CD14-positive monocyte (primary cell): ENCODE measurements around the gene C12orf43. TPM values are rescaled to one million over a fixed set of nuclear protein-coding genes. Genes with fewer than 3 reads are reported as not detected.

ENCODE experiments used
- DNase-seq, 3 donors: peaks; one replicate each; pipeline ENCODE4 v3.0.0-alpha.2; 2011 to 2022
- H2AFZ ChIP-seq: 2 replicates; pipeline ENCODE4 v1.6.0; 2012; ENCODE audit warnings: mild to moderate bottlenecking, low read depth, low read length, inconsistent platforms; ENCODE audit not compliant: insufficient read depth, poor library complexity, severe bottlenecking
- H3K27ac ChIP-seq, 2 donors: 1 replicate in 1 of 2; 2 replicates in 1 of 2; pipeline ENCODE4 v1.5.1; 2012 to 2013; ENCODE audit warnings: low read length in 2 of 2, control low read depth in 1 of 2, inconsistent platforms in 1 of 2, low read depth in 1 of 2, mild to moderate bottlenecking in 1 of 2
- H3K27me3 ChIP-seq, 2 donors: one replicate each; pipeline versions ENCODE4 v1.6.0 to v1.6.1; 2011 to 2013; ENCODE audit warnings: low read length in 2 of 2; ENCODE audit not compliant: control insufficient read depth in 2 of 2, insufficient read depth in 2 of 2
- H3K36me3 ChIP-seq, 2 donors: replicated peaks in 1 of 2; 1 replicate in 1 of 2; 2 replicates in 1 of 2; pipeline versions ENCODE4 v1.5.1 to v1.6.1; 2012 to 2013; ENCODE audit warnings: low read length in 2 of 2, control low read depth in 1 of 2, inconsistent platforms in 1 of 2, mild to moderate bottlenecking in 1 of 2; ENCODE audit not compliant: insufficient read depth in 2 of 2, control insufficient read depth in 1 of 2
- H3K4me1 ChIP-seq, 2 donors: 1 replicate in 1 of 2; 2 replicates in 1 of 2; pipeline versions ENCODE4 v1.5.1 to v1.6.1; 2012 to 2013; ENCODE audit warnings: low read length in 2 of 2, control low read depth in 1 of 2, inconsistent platforms in 1 of 2, mild to moderate bottlenecking in 1 of 2, moderate library complexity in 1 of 2; ENCODE audit not compliant: insufficient read depth in 2 of 2, control insufficient read depth in 1 of 2
- H3K4me2 ChIP-seq: replicated peaks from 2 replicates; pipeline ENCODE3; 2012; ENCODE audit warnings: low read length, moderate library complexity, mild to moderate bottlenecking; ENCODE audit not compliant: poor library complexity, severe bottlenecking; ENCODE audit errors: extremely low read depth
- H3K4me3 ChIP-seq, 3 experiments: fragments of 200-600 bp in 1 of 3; sonication (generic) in 1 of 3; replicated peaks in 1 of 3; 1 replicate in 2 of 3; 2 replicates in 1 of 3; pipeline ENCODE4 v1.5.1; 2011 to 2013; ENCODE audit warnings: low read length in 3 of 3, mild to moderate bottlenecking in 3 of 3, control low read depth in 2 of 3, low read depth in 2 of 3, inconsistent platforms in 1 of 3, moderate library complexity in 1 of 3
- H3K79me2 ChIP-seq: 2 replicates; pipeline ENCODE4 v1.6.0; 2012; ENCODE audit warnings: mild to moderate bottlenecking, control low read depth, inconsistent platforms, low read length, moderate library complexity; ENCODE audit not compliant: insufficient read depth
- H3K9ac ChIP-seq: 2 replicates; pipeline ENCODE4 v1.6.0; 2017; ENCODE audit warnings: low read length, mild to moderate bottlenecking; ENCODE audit not compliant: insufficient read depth, poor library complexity, severe bottlenecking
- H3K9me3 ChIP-seq, 2 donors: replicated peaks in 1 of 2; 1 replicate in 1 of 2; 2 replicates in 1 of 2; pipeline versions ENCODE4 v1.5.1 to v1.6.1; 2012 to 2013; ENCODE audit warnings: low read length in 2 of 2, control low read depth in 1 of 2; ENCODE audit not compliant: control insufficient read depth in 1 of 2, insufficient read depth in 1 of 2
- H4K20me1 ChIP-seq: 2 replicates; pipeline ENCODE4 v1.6.0; 2012; ENCODE audit warnings: mild to moderate bottlenecking, low read length, control low read depth, moderate library complexity; ENCODE audit not compliant: insufficient read depth
- H3K27ac Mint-ChIP-seq, 7 donors: one replicate each; pipeline ENCODE4 v1.8.0; 2020; ENCODE audit warnings: mild to moderate bottlenecking in 7 of 7, mixed read lengths in 7 of 7, moderate library complexity in 6 of 7, inconsistent platforms in 2 of 7
- H3K27me3 Mint-ChIP-seq, 3 donors: one replicate each; pipeline ENCODE4 v1.8.0; 2021 to 2022; ENCODE audit warnings: low read depth in 3 of 3, mild to moderate bottlenecking in 3 of 3, mixed read lengths in 3 of 3, moderate library complexity in 3 of 3, inconsistent platforms in 1 of 3
- H3K36me3 Mint-ChIP-seq, 2 donors: one replicate each; pipeline ENCODE4 v1.8.0; 2020; ENCODE audit warnings: mixed read lengths in 2 of 2, inconsistent platforms in 1 of 2, mild to moderate bottlenecking in 1 of 2
- H3K4me1 Mint-ChIP-seq: one replicate; pipeline ENCODE4 v1.8.0; 2020; ENCODE audit warnings: mild to moderate bottlenecking, mixed read lengths
- H3K4me3 Mint-ChIP-seq, 2 donors: one replicate each; pipeline ENCODE4 v1.8.0; 2020; ENCODE audit warnings: mild to moderate bottlenecking in 2 of 2, mixed read lengths in 2 of 2, moderate library complexity in 1 of 2
- H3K9me3 Mint-ChIP-seq, 7 donors: one replicate each; pipeline ENCODE4 v1.8.0; 2020 to 2022; ENCODE audit warnings: mixed read lengths in 7 of 7, mild to moderate bottlenecking in 6 of 7, moderate library complexity in 6 of 7, inconsistent platforms in 2 of 7
- WGBS: methylation state at CpG from one replicate; pipeline ENCODE4 v1.1.5; 2013; ENCODE audit warnings: missing lambda C conversion rate; ENCODE audit not compliant: insufficient coverage; 5-methylcytosine and 5-hydroxymethylcytosine counted together
- intact Hi-C, 2 donors: fragments of 100-400 bp; cut with micrococcal nuclease; formaldehyde crosslinking; loops; one replicate each; pipeline versions ENCODE4 v1.15.0 to v1.15.1; 2023
- polyA plus RNA-seq, 3 donors: library from polyadenylated mRNA; depleted of rRNA in 1 of 3; unstranded in 2 of 3; stranded (reverse) in 1 of 3; fragments of 300-500 nt in 2 of 3; fragments of >200 nt in 1 of 3; fragmentation: Illumina TruSeq in 2 of 3; gene quantifications; 1 replicate in 2 of 3; 2 replicates in 1 of 3; pipeline ENCODE4 v1.2.3, GENCODE V29; 2012 to 2021
- TF ChIP-seq, protein P1 (sequence below): fragments of 200-600 bp; IDR thresholded peaks from one replicate; pipeline ENCODE4 v1.8.0; 2022; ENCODE audit warnings: antibody characterized with exemption, mild to moderate bottlenecking

Gene C12orf43
- polyA plus RNA-seq, 3 donors: 7.2 to 10.9 (median 9.6) TPM

DNA sequence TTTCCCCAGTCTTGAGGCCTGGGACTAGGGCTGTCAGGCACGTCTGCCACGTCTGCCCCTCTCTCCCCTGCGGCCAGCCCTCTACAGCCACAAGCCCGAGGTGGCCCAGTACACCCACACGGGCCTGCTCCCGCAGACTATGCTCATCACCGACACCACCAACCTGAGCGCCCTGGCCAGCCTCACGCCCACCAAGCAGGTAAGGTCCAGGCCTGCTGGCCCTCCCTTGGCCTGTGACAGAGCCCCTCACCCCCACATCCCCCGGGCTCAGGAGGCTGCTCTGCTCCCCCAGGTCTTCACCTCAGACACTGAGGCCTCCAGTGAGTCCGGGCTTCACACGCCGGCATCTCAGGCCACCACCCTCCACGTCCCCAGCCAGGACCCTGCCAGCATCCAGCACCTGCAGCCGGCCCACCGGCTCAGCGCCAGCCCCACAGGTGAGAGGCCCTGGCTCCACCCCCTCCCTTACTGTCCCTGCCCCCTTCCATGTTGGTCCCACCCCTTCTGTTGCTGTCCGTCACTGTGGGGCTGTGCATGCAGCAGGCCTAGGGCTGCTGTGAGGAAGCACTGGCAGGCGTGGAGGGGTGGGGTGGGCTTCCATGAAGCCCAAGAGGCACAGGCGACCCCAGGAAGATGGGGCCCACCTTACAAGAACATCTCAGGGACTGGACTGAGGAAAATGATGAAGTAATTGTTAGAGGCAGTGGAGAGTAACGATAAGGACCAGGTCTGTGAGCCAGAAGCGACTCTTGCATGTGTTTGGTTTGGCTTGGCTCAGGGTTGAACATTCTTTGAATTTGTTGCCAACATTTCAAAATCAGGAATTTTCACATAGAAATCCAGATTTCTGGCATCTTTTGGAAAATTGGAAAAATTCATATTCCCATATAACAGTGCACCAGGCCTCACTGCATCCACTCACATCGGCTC, 16.8 kb downstream of the C12orf43 start:
- peaks cover 20 to 32% of the 10 kb centered on the region in 2 donors for H3K36me3 Mint-ChIP-seq

DNA sequence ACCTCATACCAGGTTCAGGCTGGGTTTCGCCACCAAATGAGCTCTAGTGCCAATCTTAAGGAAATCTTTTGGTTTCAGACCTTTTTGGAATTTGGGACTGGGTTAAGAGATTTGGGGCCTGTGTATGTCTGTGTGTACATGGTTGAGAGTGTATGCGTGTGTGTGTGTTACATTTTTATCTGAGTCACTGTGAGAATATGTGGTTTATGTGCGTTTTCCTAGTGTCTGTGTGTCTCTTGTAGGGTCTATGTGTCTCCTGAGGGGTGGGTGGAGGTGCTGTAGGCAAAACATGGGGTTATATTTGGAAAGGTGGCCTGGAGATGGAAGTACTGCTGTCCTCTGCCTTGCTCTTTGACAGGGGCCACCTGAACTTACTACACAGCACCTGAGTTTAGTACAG, 17.9 kb downstream of the C12orf43 start:
- no peak overlapping the region for H3K27ac Mint-ChIP-seq
- WGBS: 67% methylated on average over 2 of the region's 3 CpGs
- intact Hi-C loops: no loop called here

More for the DNA sequence above, 16.8 kb downstream of the C12orf43 start:
- H3K27me3 ChIP-seq: no peaks in the 10 kb centered on the region
- TF ChIP-seq, protein P1, sequence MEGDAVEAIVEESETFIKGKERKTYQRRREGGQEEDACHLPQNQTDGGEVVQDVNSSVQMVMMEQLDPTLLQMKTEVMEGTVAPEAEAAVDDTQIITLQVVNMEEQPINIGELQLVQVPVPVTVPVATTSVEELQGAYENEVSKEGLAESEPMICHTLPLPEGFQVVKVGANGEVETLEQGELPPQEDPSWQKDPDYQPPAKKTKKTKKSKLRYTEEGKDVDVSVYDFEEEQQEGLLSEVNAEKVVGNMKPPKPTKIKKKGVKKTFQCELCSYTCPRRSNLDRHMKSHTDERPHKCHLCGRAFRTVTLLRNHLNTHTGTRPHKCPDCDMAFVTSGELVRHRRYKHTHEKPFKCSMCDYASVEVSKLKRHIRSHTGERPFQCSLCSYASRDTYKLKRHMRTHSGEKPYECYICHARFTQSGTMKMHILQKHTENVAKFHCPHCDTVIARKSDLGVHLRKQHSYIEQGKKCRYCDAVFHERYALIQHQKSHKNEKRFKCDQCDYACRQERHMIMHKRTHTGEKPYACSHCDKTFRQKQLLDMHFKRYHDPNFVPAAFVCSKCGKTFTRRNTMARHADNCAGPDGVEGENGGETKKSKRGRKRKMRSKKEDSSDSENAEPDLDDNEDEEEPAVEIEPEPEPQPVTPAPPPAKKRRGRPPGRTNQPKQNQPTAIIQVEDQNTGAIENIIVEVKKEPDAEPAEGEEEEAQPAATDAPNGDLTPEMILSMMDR: no peak
- intact Hi-C loops: loop anchor here in 1 of 2 donors (10.0 kb wide), 1 partner anchor 235 kb away; no protein-coding TSS in a partner anchor
- H3K9me3 ChIP-seq: no peaks in the 10 kb centered on the region
- 69% methylated on average over 18 of the region's 23 CpGs for WGBS
- no peak overlapping the region for H2AFZ ChIP-seq
- Mint-ChIP-seq H3K27ac (no peak overlapping the region), H3K27me3 (peaks cover 2 to 7% (median 4%) of the 10 kb centered on the region in 3 donors), H3K9me3 (peaks cover 0 to 6% (median 1%) of the 10 kb centered on the region in 7 donors), H3K4me1 (peaks cover 1% of the 10 kb centered on the region), H3K4me3 (no peak overlapping the region)
- no peak for DNase-seq
- H3K4me1 ChIP-seq: no peaks in the 10 kb centered on the region
- H3K4me2 ChIP-seq: no peak overlapping the region
- H3K36me3 ChIP-seq: peaks cover 21 to 34% of the 10 kb centered on the region in 2 donors
- H3K9ac ChIP-seq: no peak overlapping the region
- H4K20me1 ChIP-seq: no peaks in the 10 kb centered on the region
- no peaks in the 10 kb centered on the region for H3K79me2 ChIP-seq
- no peak overlapping the region for H3K4me3 ChIP-seq
- no peak overlapping the region for H3K27ac ChIP-seq

More for the DNA sequence above, 17.9 kb downstream of the C12orf43 start:
- H3K4me3 ChIP-seq: no peak overlapping the region
- H3K4me1 ChIP-seq: no peaks in the 10 kb centered on the region
- H4K20me1 ChIP-seq: no peaks in the 10 kb centered on the region
- H3K27ac ChIP-seq: no peak overlapping the region
- H2AFZ ChIP-seq: no peak overlapping the region
- DNase-seq: no peak
- Mint-ChIP-seq H3K4me1 (peaks cover 1% of the 10 kb centered on the region), H3K4me3 (no peak overlapping the region), H3K27me3 (peaks cover 0 to 7% (median 6%) of the 10 kb centered on the region in 3 donors), H3K36me3 (peaks cover 10 to 22% of the 10 kb centered on the region in 2 donors), H3K9me3 (peaks cover 0 to 6% (median 1%) of the 10 kb centered on the region in 7 donors)
- H3K9ac ChIP-seq: no peak overlapping the region
- no peaks in the 10 kb centered on the region for H3K9me3 ChIP-seq
- peaks cover 11 to 24% of the 10 kb centered on the region in 2 donors for H3K36me3 ChIP-seq
- TF ChIP-seq, protein P1: no peak
- no peak overlapping the region for H3K4me2 ChIP-seq
- no peaks in the 10 kb centered on the region for H3K79me2 ChIP-seq
- no peaks in the 10 kb centered on the region for H3K27me3 ChIP-seq
